D341Med (cell line): Measurements from ENCODE around the gene VWC2.
A peak's percentile ranks its signal among the peaks of the same experiment; 100 is the strongest.

ENCODE experiments used
- DNase-seq: peaks from one replicate; pipeline ENCODE4 v3.0.0; 2012; ENCODE audit warnings: low spot score

The VWC2 gene

GRCh38 chr7:49773218-49773935 lies at the start of gene VWC2:
Gene VWC2 (plus strand): TSS chr7:49773638. CDS start chr7:49775436, 1,798 bp downstream.
- DNase-seq, result peak; percentile 58

DNA sequence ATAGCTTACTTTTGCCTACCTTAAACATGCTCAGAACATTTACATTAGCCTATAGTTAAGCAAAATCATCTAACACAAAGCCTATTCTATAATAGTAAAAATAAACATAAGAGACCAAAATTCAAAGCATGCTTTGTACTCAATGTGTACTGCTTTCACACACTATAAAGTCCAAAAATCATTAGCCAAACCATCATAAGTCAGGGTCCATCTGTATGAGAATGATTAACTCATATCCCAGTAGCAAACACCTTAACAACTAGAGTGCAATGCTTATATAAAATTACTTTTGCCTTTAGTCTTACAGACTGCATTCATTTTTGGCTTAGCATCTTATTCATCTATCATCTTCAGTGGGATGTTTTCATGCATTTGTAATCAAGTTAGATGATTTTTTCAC lies 49.4 kb upstream of the VWC2 start:
- no peak for DNase-seq

DNA sequence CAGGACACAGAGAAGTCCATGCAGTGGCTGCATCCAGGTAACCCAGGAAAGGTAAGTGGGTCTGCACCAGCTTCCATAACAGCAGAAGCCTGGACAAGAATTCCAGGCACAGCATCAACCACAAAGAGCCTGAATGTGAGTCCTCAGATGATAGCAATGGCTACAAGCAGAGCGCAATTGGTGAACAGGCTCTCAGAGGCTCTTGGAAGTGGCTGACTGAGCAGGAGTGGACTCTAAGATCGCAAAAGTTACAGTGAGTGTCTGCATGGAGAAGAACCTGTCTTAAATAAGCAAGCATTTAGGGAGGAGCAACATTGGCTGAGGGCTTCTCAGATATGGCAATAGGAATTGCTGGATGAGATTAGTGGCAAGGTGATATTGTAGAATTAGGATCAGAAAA lies 41.6 kb upstream of the VWC2 start:
- DNase-seq, result no peak

GRCh38 chr7:49762666-49763065 lies 10.8 kb upstream of the VWC2 start:
- DNase-seq, result no peak

DNA sequence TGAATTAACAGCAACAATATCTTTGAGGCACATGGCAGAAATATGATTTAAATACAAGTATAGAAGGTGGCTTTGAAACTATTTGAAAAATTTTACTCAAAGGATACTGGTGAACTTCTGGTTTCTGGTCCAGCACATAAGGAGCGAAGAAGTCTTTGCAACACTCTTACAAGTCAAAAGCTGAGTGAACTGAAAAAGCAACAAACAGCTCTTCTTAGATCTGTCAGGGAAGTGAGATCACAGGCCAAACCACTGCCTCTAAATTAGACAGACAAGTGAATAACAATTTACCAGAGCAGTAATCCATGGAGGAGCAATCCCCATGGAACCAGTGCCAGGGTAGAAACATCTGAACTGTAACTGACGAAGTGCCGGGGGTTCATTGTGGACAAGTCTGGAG lies 9.6 kb upstream of the VWC2 start:
- DNase-seq, result no peak

DNA sequence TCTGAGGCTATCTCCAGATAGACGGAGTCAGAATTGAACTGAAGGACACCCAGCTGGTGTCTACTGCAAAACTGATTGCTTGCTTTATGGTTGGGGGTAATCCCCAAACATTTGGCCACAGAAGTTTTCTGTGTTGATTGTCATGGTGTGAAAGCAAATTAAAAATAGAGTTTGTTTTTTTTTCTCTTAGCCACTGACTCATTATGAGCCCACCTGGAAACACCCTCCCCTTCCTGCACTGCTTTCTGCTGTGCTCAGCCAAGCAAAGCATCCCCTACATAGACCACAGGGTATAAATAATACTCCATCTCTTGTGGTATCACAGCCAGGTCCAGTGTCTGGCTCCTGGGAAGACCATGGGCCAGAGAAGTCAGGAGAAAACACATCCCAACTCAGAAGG lies 6.5 kb upstream of the VWC2 start:
- no peak for DNase-seq

- no peak for DNase-seq
Measured at GRCh38 chr7:49767719-49768118, 5.7 kb upstream of the VWC2 start.

GRCh38 chr7:49768254-49768653 lies 5.2 kb upstream of the VWC2 start:
- DNase-seq, result no peak

DNA sequence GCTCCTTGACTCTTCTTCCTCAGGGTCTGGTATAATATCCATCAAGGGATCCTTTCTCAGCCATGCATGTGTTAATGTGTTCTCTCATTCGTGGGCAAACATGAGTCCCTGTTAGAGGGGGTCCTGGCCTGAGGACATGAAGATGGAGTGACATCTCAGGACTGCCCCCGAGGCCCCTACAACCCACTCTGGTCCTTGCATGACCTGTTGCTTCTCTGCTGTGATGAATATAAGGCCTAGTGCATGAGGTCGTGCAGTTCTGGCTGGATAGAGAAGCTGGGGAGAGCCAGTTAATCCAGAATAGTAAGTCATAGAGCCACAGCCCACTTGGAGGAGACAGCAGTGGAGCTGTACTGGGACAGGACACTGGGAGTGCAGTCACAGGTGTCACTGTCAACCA lies 4.6 kb upstream of the VWC2 start:
- DNase-seq, result no peak

GRCh38 chr7:49769285-49769857 lies 4.1 kb upstream of the VWC2 start:
- DNase-seq, result no peak

DNA sequence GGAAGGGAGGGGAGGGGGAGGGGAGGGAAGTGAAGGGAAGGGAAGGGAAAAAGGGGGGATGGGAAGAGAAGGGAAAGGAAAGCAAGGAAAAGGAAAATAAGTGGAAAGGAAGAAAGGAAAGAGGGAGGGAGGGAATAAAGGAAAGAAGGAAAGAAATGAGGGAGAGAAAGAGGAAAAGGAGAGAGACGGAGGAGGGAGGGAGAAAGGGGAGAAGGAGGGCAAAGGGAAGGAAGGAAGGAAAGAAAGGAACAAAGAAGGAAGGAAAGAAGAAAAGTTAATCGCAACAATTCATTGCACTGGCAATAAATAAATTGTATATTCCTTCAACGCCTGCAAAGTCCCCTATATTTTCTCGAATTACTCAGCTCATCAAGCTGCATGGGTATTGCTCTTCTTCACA lies 2.6 kb upstream of the VWC2 start:
- DNase-seq, result no peak

DNA sequence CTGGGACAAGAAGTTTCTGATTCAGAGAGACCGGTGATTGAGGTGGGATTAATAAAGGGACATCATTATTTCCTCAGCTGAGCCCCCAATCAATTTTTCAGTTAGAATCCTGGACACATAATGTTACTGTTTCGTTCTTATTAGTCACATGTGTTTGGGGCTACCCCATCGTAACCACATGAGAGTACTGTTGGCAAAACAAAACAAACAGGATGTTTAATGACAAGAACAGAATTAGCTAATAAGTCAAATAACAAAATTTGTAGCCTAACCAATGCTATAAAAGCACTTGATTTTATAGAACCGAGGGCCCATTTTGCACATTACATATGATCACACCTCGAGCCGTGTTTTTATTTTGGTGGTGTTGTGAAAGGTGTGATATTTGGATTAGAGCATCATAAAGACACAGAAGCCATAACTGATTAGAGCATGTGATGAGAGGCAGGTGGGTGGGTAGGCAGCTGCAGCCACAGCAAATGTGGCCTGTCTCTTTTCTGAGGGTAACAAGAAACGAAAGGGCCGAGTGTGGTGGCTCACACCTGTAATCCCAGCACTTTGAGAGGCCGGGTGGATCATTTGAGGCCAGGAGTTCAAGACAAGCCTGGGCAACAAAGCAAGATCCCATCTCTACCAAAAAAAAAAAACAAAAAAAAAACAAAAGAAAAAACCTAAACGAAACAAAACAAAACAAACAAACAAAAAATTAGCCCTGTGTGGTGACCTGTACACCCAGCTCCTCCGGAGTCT lies 1.8 kb upstream of the VWC2 start:
- DNase-seq, result no peak

DNA sequence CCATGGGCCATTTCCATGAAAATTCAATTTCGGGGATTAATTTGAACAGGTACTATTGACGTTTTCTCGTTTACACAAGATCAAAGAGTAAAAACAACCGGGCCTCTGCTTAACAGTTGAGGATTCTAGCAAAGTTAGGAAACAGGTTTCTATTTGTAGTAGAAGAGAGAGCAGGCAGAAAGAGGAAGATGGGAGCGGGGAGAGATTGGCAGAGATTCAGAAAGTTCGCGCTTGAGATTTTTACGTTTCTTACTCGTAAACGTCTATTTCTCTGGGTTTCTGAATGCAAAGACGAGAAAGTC lies 571 bp upstream of the VWC2 start:
- no peak for DNase-seq

DNA sequence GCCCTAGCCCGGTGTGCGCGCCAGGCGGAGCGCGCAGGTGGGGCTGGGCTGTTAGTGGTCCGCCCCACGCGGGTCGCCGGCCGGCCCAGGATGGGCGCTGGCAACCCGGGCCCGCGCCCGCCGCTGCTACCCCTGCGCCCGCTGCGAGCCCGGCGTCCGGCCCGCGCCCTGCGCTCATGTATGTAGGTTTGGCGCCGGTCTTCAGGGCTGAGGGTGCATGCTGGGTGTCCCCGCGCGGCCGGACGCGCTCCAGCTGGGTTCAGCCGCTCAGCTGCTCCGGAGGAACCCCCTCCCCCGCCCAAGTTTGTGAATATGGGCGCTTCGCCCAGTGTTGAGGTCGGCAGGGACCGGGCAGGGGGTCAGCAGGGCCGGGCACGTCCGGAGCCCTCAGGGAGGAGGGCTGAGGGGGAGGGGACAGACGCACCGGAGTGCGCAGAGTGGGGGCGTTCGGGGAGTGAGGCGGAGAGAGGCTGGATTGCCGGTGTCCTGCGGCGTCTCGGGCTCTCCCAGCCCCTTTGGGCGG lies 559 bp downstream of the VWC2 start:
- DNase-seq, result no peak

- DNase-seq, result peak; percentile 43
Measured at GRCh38 chr7:49774459-49775064, 1.1 kb downstream of the VWC2 start.

DNA sequence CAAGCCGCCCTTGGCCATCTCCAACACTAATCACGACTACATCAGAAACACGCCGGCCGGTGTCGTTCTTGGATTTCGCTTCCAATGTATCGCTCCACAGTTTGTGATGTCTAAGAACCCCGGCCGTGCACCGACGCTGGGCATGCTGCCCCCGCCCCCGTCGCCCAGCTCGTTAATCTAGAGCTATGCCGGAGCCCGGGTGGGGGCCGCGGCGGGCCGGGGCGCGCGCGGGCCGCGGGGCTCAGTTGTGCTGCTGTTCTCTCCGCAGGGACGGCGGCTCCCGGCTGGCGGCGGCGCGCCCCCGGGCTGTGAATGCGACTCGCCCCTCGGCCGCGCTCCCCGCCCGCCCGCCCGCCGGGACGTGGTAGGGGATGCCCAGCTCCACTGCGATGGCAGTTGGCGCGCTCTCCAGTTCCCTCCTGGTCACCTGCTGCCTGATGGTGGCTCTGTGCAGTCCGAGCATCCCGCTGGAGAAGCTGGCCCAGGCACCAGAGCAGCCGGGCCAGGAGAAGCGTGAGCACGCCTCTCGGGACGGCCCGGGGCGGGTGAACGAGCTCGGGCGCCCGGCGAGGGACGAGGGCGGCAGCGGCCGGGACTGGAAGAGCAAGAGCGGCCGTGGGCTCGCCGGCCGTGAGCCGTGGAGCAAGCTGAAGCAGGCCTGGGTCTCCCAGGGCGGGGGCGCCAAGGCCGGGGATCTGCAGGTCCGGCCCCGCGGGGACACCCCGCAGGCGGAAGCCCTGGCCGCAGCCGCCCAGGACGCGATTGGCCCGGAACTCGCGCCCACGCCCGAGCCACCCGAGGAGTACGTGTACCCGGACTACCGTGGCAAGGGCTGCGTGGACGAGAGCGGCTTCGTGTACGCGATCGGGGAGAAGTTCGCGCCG lies 1.9 kb downstream of the VWC2 start:
- DNase-seq, result peak; percentile 37

DNA sequence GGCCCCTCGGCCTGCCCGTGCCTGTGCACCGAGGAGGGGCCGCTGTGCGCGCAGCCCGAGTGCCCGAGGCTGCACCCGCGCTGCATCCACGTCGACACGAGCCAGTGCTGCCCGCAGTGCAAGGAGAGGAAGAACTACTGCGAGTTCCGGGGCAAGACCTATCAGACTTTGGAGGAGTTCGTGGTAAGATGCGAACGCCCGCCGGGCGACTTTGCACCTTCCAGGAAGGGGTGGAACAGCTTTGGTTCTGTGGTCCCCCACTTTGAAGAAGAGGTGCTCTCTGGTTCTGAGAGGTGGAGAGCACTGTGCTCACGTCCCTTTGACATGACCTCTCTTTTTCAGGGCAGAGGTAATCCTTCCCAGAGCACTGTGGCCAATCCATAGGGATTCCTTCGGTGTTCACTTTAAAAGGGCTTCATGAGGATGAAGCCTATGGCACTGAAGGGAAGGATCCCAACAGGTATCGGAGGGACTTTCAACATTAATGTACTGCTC lies 2.6 kb downstream of the VWC2 start:
- DNase-seq, result no peak

DNA sequence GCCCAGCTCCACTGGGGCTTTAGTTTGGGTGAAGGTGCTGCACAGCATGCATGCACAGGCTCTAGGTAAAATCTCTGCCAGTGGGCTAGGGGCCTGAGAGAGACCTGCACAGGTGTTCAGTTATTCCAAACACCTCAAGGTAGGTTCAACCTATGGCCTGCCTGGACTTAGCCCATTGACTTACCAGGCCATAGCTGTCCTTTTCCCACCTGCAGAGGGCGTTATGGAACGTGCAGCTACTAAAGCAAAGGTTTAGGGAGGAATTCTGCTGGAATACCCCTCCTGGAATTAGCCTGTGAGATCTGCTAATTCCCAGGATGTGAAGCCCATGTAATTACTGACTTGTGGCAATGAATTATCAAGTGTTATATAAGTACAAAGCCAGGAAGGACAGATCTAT lies 3.6 kb downstream of the VWC2 start:
- DNase-seq, result no peak

GRCh38 chr7:49778731-49779270 lies 5.4 kb downstream of the VWC2 start:
- no peak for DNase-seq

DNA sequence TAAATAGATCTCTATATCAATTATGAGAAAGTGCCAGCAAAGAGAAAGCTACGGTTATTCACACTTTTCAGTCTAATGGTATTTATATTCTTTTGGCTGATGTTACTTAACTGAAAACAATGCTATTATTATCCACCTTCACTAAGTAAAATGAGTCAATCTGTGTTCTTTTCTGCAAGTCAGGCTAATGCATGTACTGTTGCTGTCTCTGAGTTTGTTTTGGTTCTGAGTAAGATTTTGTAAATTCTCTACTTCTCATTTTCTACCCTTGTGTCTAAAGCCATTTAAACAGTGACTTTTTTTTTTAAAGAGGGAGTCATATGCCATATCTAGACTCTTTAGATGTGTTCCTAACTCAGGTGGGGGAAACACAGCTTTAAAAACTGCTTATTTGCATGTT lies 7.5 kb downstream of the VWC2 start:
- DNase-seq, result no peak

- DNase-seq, result no peak
Measured at GRCh38 chr7:49781996-49782395, 8.6 kb downstream of the VWC2 start.
